RPMI8226 (cell line): Measurements from ENCODE around the gene POLR2L.

Experiments
- DNase-seq: peaks from one replicate; pipeline ENCODE4 v3.0.0-alpha.2; 2015

Gene POLR2L

DNA sequence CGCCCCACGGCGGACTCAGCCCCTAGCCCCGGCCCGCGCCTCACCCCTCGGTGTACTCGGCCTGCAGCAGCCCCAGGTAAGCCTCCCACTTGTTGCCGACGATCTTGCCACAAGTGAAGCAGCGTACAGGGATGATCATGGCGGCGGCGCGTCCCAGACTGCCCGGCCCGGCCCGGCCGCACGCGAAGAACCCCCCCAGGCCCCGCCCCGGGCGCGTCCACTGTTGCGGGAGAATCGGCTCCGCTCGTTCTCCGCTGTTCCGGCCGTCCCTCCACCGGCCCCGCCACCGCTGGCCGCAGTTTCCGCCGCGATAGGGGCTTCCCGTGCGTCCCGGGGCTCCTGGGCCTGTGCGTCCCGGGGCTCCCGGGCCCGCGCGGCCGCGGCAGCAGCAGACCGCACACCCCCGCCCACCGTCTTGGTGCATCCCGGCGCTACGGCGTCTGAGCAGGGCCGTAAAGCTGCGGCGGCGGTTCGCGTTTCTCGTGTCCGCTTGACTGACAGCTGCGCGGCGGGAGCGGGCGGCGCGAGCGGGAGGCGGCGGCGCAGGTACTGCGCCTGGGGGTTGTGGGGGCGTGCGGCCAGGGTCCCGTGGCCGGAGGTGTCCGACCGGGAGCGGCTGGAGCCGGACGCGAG lies at the start of gene POLR2L, which contains the start of gene TSPAN4:
Gene POLR2L, minus strand, starts transcription at position 160 of the 633 bp plus-strand sequence. Its CDS starts 21 bp downstream, at position 139.
Gene TSPAN4, plus strand, starts transcription at position 483 of the 633 bp plus-strand sequence. CDS start 7,453 bp downstream, outside the sequence.
- DNase-seq, result peak; percentile 93

- DNase-seq, result no peak
Measured at GRCh38 chr11:890794-891540, 48.6 kb upstream of the POLR2L start.

GRCh38 chr11:889687-890475 lies 47.6 kb upstream of the POLR2L start:
- no peak for DNase-seq

DNA sequence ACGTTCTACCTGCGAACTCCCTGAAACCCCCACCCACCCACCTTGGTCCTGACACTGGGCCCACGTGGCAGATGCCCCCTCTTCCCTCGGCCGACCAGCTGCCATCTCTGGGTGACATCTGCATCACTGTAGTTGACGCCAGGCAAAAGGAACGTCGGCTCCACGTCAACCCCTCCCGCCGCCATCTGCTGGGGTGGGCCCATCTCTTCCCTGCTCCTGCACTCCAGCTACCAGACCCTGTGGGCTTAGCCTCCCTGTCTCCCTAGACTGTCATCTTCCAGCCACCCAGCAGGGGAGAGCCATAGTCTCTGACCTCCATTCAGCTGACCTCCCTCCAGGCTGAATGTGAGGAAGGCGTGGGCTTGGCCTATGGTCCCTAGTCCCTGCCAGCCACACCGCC lies 46.9 kb upstream of the POLR2L start:
- DNase-seq, result no peak

DNA sequence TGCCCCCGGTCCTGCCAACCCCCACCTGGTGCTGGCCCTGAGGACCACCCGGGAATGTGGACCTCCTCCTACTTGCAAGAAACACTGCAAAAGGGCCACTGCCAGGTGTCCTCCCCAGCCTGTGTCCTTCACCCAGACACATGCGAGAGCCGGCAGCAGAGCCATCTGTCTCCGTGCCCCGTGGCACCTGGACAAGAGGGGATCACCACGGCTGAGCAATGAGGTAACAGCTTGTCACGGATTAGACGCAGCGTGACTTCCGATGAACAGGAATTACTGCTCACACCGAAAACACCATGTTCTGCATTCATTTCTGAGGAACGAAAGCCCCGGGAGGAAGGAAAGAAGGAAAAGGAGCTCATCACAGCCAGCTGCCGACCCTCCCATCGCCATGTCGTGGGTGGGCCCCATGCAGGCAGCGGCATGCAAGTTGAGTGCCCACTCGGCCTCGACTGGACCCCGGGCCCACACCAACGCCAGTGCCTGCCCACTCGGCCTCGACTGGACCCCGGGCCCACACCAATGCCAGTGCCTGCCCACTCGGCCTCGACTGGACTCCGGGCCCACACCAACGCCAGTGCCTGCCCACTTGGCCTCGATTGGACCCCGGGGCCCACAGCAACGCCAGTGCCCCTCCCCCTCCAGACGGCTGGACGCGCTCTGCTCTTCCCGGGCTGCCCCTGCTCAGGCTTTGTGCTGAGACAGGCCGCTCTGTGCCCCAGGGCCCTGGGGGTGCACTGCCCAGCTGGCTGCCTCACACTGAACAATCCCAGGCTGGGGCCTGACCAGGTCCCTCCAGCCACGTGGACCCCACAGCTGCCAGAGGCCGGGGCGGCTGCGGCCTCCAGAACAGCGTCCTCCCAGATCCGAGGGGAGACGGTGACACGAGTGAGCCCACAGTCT lies 46.2 kb upstream of the POLR2L start:
- DNase-seq, result no peak

DNA sequence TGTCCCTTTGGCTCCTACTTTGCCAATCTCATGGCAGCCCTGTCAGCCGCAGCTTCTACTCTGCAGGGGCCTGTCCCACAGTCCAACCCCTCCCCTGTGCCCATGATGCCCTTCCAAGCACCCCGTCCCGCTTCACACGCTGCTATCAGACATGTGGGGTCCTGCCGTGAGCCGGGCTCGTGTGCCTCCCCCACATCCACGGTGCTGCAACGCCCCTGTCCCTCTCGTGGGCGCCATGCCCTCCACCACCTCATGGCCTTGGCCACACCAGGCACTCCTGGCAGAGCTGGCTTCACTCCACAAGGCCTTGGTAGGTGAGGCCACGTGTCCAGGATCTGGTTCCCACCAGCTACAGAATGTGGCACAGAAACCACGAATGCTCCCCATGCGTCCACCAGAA lies 45.3 kb upstream of the POLR2L start:
- no peak for DNase-seq

GRCh38 chr11:886568-886967 lies 44.2 kb upstream of the POLR2L start:
- no peak for DNase-seq

DNA sequence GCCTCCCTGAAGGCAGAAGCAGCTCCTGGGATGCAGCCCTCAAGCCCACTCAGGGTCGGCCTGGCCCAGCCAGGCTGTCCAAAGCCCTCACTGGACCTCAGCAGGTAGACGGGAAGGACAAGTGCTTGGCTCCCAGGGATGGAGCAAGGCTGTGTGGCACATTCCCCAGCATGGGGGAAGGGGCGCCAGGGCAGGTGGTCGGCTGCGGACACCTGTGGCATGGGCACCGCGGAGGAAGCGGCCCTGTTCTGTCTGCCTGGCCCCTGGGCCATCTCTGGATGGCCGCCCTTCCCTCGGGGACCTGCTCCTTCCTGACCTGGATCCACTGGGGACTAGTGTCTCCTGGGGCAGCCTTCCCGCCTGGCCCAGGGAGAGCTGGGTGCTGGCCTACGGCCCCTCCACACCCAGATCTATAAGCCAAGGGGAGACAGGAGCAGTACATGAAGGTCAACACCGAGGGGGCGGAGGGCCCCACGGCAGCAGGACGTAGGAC lies 42.3 kb upstream of the POLR2L start:
- no peak for DNase-seq

DNA sequence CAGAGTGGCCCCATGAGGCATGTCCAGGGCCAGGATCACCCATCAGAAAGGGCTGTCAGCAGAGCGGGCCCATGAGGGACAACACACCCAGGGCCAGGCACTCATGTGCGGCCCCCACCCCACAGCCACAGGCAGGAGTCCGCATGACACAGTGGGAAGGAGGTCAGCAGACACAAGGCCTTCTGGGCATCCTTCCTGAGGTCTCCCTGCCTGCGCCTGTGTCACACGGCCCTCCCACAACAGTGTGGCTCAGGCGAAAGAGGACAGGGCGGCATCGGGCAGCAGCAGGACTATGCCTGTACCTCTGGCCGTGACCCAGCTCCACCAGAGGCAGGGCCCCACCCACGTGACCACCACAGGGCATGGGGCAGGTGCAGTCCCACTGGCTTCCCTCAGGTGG lies 41.2 kb upstream of the POLR2L start:
- no peak for DNase-seq

DNA sequence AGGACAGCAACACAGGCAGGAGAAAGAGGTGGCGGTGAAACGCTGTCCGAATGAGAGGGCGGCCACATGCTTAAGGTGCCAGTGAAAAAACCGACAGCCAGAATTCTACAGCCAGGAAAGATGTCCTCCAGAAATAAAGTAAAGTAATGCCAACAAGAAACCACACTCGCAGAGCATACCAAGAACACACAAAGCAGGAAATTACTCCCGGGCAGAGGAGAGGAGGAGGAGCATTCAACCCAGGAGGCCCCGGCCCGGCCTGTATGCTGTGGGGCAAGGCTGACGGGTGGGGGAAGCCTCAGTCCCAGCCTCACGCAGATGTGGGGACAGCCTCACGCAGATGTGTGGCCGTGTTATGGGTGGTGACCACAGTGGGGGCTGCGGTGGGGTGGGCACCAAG lies 40.3 kb upstream of the POLR2L start:
- no peak for DNase-seq

- DNase-seq, result no peak
Measured at GRCh38 chr11:880447-880846, 38.1 kb upstream of the POLR2L start.

DNA sequence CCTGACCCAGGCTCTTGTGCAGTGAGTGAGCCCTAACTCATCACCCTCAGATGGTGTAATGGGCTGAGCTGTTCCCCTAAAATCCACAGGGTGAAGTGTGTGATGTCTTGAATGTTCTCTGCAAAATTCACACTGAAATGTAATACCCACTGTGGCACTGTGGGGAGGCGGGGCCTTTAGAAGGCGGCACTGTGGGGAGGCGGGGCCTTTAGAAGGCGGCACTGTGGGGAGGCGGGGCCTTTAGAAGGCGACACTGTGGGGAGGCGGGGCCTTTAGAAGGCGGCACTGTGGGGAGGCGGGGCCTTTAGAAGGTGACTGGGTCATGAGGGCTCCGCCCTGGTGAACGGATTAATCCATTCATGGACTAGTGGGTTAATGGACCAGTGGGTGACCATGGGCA lies 35.2 kb upstream of the POLR2L start:
- DNase-seq, result no peak

GRCh38 chr11:876545-876944 lies 34.2 kb upstream of the POLR2L start:
- no peak for DNase-seq

- no peak for DNase-seq
Measured at GRCh38 chr11:875769-876301, 33.5 kb upstream of the POLR2L start.

- DNase-seq, result no peak
Measured at GRCh38 chr11:875203-875602, 32.9 kb upstream of the POLR2L start.

DNA sequence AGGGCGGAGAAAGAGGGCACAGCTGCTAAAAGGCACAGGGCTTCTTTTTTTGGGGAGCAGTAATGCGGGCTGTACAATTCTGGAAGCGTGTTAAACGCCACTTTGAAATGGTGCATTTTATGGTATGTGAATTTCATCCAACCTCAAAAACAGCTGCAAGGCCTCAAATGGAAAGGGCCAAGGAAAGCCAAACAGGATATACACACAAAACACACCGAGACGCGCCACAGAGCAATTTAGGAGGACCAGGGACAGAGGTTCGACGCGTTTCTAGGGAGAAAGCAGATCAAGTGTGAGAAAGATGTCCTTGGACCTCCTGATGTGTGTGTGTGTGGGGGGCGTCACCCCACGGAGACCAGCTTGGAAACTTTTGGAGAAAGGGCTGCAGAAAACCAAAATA lies 31.4 kb upstream of the POLR2L start:
- no peak for DNase-seq

DNA sequence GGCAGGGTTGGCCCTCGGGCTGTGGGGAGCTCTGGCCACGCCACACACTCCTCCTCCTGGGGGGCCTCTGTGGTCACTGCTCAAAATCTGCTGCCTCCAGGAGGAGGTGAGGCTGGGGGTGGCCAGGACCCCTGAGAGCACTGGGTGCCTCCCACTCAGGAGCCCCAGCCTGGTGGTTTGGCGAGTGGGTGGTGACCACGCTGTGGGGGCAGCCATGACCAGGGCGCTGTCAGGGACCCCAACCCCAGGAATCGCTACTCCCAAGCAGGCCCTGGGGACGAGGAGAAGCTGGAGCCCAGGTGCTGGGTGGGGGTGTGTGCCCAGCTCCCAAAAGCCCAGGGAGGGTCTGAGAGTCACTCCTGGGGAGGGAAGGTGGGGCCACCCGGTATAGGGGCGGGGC lies 30.5 kb upstream of the POLR2L start:
- DNase-seq, result no peak

DNA sequence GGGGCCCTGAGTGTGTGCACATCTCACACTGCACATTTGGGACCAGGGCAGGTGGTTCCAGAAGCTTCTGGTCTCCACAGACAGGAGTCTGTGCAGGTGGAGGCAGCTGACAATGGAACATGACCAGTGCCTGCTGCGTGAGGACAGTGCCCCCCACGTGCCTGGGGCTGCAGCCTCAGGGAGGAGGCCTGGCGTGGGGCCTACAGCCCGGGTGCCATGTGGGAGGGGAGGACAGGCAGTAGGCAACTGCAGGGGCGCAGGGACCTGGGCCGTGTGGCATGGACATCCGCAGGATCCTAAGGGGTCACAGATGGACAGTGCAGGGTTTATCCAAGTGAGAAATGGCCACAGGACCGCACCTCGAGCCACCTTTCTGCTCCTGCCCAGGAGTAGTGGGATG lies 29.1 kb upstream of the POLR2L start:
- DNase-seq, result no peak

DNA sequence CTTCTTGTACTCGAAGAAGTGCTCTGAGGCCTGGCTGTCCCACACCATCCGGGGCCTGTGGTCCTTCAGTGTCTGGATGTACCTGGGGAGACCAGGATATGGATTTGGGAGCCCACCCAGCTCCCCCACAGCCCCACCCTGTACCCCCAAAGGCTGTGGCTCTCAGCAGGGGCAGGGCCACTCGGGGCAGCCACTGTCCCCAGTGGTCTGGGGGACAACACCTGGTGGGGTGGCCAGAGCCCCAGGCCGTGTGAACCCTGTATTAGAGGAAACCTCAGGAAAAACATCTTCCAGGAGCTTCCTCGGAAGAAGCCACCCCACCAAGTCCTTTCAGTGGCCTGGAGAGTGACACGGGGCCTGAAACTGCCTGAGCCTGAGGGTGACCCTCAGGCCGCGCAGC lies 28.1 kb upstream of the POLR2L start:
- DNase-seq, result no peak

DNA sequence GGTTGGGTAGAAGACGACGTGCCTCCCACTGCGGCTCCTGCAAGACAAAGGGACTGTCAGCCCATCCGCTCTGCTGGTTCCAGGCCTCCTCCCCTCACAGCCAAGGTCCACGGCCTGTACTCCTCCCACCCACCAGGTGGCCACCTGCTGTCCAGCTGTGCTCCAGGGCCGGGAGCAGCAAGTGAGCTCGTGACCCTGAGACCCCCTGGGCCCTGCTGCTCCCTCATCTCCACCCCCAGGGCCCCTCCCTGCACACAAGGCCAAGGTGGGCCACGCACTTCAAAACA lies 27.7 kb upstream of the POLR2L start:
- DNase-seq, result no peak

DNA sequence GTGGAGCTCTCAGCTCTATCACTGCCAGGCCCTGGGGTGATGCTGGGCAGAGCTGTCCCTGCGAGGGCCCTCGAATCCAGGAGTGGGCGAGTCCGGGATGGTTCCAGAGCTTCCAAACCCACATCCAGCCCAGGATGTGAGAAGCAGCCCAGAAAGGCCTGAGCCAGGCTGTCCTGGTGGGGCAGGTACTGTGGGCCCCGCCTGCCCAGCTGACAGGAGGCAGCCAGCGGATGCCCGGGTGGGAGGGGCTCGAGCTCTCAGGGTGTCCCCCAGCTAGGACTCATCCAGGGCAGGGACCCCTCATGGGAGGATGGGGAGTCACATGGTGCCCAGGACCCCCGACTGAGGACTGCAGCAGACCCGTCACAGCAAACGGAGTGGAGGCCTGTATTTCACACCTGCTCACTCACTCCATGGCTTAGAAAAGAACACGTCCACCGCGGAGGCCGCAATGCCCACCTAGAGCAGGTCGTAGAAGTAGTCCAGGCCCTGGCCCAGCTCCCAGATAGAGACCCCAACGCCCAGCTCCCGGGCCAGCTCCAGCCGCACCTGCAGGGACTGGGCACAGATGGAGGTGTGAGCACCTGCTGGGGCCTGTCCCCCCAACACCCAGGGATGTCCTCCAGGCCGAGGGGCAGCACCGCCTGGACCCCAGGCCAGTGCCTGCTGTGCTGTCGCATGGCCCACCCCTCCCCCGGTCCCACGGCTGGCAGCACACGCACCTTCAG lies 27.2 kb upstream of the POLR2L start:
- DNase-seq, result no peak

GRCh38 chr11:868802-869201 lies 26.5 kb upstream of the POLR2L start:
- DNase-seq, result no peak
